Activated CD4-positive, alpha-beta T cell treated with anti-CD3 and anti-CD28 coated beads, Interleukin-10, Interleukin-2, amounts not matched to agents 100 ng/mL and 50 ng/mL, durations not matched to agents 16 hours and 8 hours (primary cell): ENCODE results near the gene FEM1A.
A peak's percentile ranks its signal among the peaks of the same experiment; 100 is the strongest.
"Not testable (repeated sequence)": the region's sequence is repeated elsewhere in the genome, so short reads cannot be mapped to it uniquely, and the experiment has no call there.

Source experiments
- DNase-seq: peaks from one replicate; pipeline ENCODE4 v3.0.0-alpha.2; 2020

Gene FEM1A

GRCh38 chr19:4791183-4792018 lies at the start of gene FEM1A:
Gene FEM1A (plus strand): TSS chr19:4791734. CDS start chr19:4791855, 121 bp downstream.
- DNase-seq: peak; percentile 99

GRCh38 chr19:4742723-4743646 lies 48.5 kb upstream of the FEM1A start:
- DNase-seq: no peak

- no peak for DNase-seq
These were observed 46.9 kb upstream of the FEM1A start for GRCh38 chr19:4744451-4745174.

GRCh38 chr19:4745175-4745574 lies 46.4 kb upstream of the FEM1A start:
- DNase-seq: not testable (repeated sequence)

- DNase-seq: no peak
These were observed 45.5 kb upstream of the FEM1A start for GRCh38 chr19:4745986-4746385.

GRCh38 chr19:4748185-4748584 lies 43.3 kb upstream of the FEM1A start:
- no peak for DNase-seq

GRCh38 chr19:4748589-4748988 lies 42.9 kb upstream of the FEM1A start:
- no peak for DNase-seq

- DNase-seq: no peak
These were observed 41.5 kb upstream of the FEM1A start for GRCh38 chr19:4749870-4750590.

- no peak for DNase-seq
These were observed 37.3 kb upstream of the FEM1A start for GRCh38 chr19:4754248-4754647.

GRCh38 chr19:4755459-4755858 lies 36.1 kb upstream of the FEM1A start:
- DNase-seq: no peak

- no peak for DNase-seq
These were observed 33.5 kb upstream of the FEM1A start for GRCh38 chr19:4758082-4758481.

- DNase-seq: no peak
These were observed 32.9 kb upstream of the FEM1A start for GRCh38 chr19:4758659-4759058.

GRCh38 chr19:4759388-4760284 lies 31.9 kb upstream of the FEM1A start:
- peak; percentile 86 for DNase-seq

- DNase-seq: no peak
These were observed 31.3 kb upstream of the FEM1A start for GRCh38 chr19:4760285-4760650.

- DNase-seq: no peak
These were observed 28.5 kb upstream of the FEM1A start for GRCh38 chr19:4763021-4763420.

GRCh38 chr19:4764393-4764660 lies 27.2 kb upstream of the FEM1A start:
- DNase-seq: no peak

GRCh38 chr19:4768934-4769777 lies 22.4 kb upstream of the FEM1A start:
- DNase-seq: peak; percentile 73

- no peak for DNase-seq
These were observed 19.0 kb upstream of the FEM1A start for GRCh38 chr19:4772566-4772965.

GRCh38 chr19:4773047-4773640 lies 18.4 kb upstream of the FEM1A start:
- DNase-seq: no peak

GRCh38 chr19:4774136-4774535 lies 17.4 kb upstream of the FEM1A start:
- no peak for DNase-seq
